ENCODE results near the gene YTHDC2.

Gene YTHDC2

GRCh38 chr5:113487781-113488644 is 25.5 kb upstream of the YTHDC2 start, which contains the start of gene MCC:
MCC (minus strand) TSS chr5:113488453.
- DNase-seq, result peak; percentile 93
- Mint-ChIP-seq H3K27ac (no peak within 1 kb of the TSS), H3K9me3 (peaks cover 31% of the 10 kb centered on the region), H3K36me3 (ENCODE audit: low read depth) (peaks cover 6% of the 10 kb centered on the region), H3K4me1 (peaks cover 6% of the 10 kb centered on the region), H3K27me3 (ENCODE audit: low read depth, poor library complexity) (peaks cover 72% of the 10 kb centered on the region), H3K4me3 (peak within 1 kb of the TSS; percentile 90)
- TF ChIP-seq, protein P1, sequence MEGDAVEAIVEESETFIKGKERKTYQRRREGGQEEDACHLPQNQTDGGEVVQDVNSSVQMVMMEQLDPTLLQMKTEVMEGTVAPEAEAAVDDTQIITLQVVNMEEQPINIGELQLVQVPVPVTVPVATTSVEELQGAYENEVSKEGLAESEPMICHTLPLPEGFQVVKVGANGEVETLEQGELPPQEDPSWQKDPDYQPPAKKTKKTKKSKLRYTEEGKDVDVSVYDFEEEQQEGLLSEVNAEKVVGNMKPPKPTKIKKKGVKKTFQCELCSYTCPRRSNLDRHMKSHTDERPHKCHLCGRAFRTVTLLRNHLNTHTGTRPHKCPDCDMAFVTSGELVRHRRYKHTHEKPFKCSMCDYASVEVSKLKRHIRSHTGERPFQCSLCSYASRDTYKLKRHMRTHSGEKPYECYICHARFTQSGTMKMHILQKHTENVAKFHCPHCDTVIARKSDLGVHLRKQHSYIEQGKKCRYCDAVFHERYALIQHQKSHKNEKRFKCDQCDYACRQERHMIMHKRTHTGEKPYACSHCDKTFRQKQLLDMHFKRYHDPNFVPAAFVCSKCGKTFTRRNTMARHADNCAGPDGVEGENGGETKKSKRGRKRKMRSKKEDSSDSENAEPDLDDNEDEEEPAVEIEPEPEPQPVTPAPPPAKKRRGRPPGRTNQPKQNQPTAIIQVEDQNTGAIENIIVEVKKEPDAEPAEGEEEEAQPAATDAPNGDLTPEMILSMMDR (IDR thresholded peaks at IDR 0.05), result no peak

DNA sequence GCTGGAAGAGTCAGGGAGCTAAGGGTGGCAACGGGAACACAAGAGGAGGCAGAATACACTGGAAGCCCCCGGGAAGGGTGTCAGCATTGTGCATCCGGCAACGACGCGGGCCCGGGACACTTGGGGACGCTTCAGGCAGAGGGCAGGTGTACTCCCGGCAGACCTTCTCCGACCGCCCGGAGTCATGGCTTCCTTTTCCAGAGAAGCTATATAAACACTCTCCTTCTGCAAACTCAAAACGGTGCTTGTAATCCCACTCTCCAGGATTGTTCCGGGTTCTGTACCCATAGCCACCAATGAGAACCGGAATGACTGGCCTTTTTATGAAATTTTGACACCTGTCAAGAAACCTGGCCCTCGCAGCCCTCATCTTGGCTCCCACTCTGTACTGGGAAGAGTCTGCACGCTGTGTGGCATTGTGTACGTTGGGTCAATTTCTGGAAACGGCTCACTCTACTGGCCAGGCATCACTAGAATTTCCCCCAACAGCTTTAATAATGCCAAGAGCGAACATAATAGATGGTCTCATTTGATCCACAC is 24.8 kb upstream of the YTHDC2 start:
- H3K9me3 Mint-ChIP-seq, result peaks cover 31% of the 10 kb centered on the region
- peaks cover 6% of the 10 kb centered on the region for H3K4me1 Mint-ChIP-seq
- no peak overlapping the region for H3K27ac Mint-ChIP-seq
- TF ChIP-seq, protein P1 (IDR thresholded peaks at IDR 0.05), result no peak
- DNase-seq, result no peak
- peaks cover 70% of the 10 kb centered on the region for H3K27me3 Mint-ChIP-seq (ENCODE audit: low read depth, poor library complexity)
- H3K36me3 Mint-ChIP-seq (ENCODE audit: low read depth), result peaks cover 6% of the 10 kb centered on the region
- H3K4me3 Mint-ChIP-seq, result peak overlapping the region; percentile 90

- peak overlapping the region; percentile 52 for H3K4me3 Mint-ChIP-seq
- TF ChIP-seq, protein P1 (IDR thresholded peaks at IDR 0.05), result no peak
Observed at GRCh38 chr5:113489299-113489698, 24.2 kb upstream of the YTHDC2 start.

DNA sequence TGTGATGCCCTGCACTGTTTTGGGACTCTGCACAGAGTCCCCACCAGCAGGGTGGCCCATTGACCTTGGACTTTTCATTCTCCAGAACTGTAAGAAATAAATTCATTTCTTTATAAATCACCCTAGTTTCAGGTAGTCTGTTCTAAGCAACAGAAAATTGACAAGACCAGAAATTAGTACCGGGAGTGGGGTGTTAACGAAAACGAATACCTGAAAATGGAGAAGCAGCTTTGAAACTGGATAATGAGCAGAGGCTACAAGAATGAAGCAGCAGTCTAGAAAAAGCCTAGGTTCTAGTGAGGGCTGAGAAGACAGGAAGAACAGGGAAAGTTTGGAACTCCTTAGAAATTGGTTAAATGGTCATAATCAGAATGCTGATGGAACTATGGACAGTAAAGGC is 23.2 kb upstream of the YTHDC2 start:
- TF ChIP-seq, protein P1 (IDR thresholded peaks at IDR 0.05), result no peak
- H3K4me1 Mint-ChIP-seq, result peaks cover 6% of the 10 kb centered on the region
- H3K27ac Mint-ChIP-seq, result no peak overlapping the region
- peaks cover 6% of the 10 kb centered on the region for H3K36me3 Mint-ChIP-seq (ENCODE audit: low read depth)
- H3K9me3 Mint-ChIP-seq, result peaks cover 31% of the 10 kb centered on the region
- DNase-seq, result no peak
- H3K27me3 Mint-ChIP-seq (ENCODE audit: low read depth, poor library complexity), result peaks cover 63% of the 10 kb centered on the region
- H3K4me3 Mint-ChIP-seq, result no peak overlapping the region

More at GRCh38 chr5:113489299-113489698, 24.2 kb upstream of the YTHDC2 start:
- Mint-ChIP-seq H3K4me1 (peaks cover 6% of the 10 kb centered on the region), H3K27me3 (ENCODE audit: low read depth, poor library complexity) (peaks cover 69% of the 10 kb centered on the region), H3K36me3 (ENCODE audit: low read depth) (peaks cover 6% of the 10 kb centered on the region), H3K9me3 (peaks cover 31% of the 10 kb centered on the region), H3K27ac (no peak overlapping the region)
- no peak for DNase-seq

DNA sequence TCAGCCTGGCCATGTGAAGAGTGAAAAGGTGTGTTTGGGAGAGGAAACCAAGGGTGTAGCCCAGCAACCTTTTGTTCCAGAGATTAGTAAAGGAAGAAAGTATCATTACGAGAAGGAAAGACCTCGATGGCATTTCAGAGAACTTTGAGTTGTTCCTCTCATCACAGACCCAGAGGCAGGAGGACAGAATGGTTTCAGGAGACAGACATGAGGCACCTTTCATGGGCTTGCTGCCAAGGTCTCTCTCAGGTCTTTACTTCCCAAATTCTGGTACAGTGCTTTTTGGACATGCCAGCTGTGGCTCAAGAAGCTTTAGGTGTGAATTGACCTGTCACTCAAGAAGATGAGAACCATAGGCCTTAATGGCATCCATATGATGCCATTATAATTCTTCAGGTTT is 22.5 kb upstream of the YTHDC2 start:
- DNase-seq, result no peak
- peaks cover 31% of the 10 kb centered on the region for H3K9me3 Mint-ChIP-seq
- no peak overlapping the region for H3K27ac Mint-ChIP-seq
- no peak overlapping the region for H3K4me3 Mint-ChIP-seq
- peaks cover 6% of the 10 kb centered on the region for H3K36me3 Mint-ChIP-seq (ENCODE audit: low read depth)
- H3K4me1 Mint-ChIP-seq, result peaks cover 6% of the 10 kb centered on the region
- H3K27me3 Mint-ChIP-seq (ENCODE audit: low read depth, poor library complexity), result peaks cover 60% of the 10 kb centered on the region
- TF ChIP-seq, protein P1 (IDR thresholded peaks at IDR 0.05), result no peak

Data from nephron progenitor cell (in vitro differentiated cells).